GM23338 (cell line): ENCODE measurements around the gene MATN1. TPM values are rescaled to one million over a fixed set of nuclear protein-coding genes. Genes with fewer than 3 reads are reported as not detected.

Experiments used
- ATAC-seq: fragments of 200-7000 bp; cut with Tn5 transposase; 3 replicates; pipeline ENCODE4 v1.9.1; 2020
- DNase-seq: peaks from one replicate; pipeline ENCODE4 v3.0.0-alpha.2; 2015; ENCODE audit warnings: low spot score
- H2AFZ ChIP-seq: fragments of 200-600 bp; sonication (generic); 2 replicates; pipeline ENCODE4 v1.8.0; 2016; ENCODE audit warnings: antibody characterized with exemption, mild to moderate bottlenecking, moderate library complexity
- H3F3A ChIP-seq: fragments of 200-600 bp; sonication (generic); replicated peaks from 2 replicates; pipeline ENCODE4 v1.8.0; 2017; ENCODE audit warnings: antibody characterized with exemption, mixed run types, low read depth
- H3K27ac ChIP-seq: fragments of 200-600 bp; sonication (generic); 2 replicates; pipeline ENCODE4 v1.6.1; 2016; ENCODE audit warnings: low read depth
- H3K27me3 ChIP-seq: fragments of 200-600 bp; sonication (generic); 2 replicates; pipeline ENCODE4 v1.8.0; 2016; ENCODE audit warnings: mild to moderate bottlenecking, mixed run types, moderate library complexity; ENCODE audit not compliant: insufficient read depth
- H3K36me3 ChIP-seq: fragments of 200-600 bp; sonication (generic); 2 replicates; pipeline ENCODE4 v1.8.0; 2016; ENCODE audit warnings: mild to moderate bottlenecking; ENCODE audit not compliant: insufficient read depth
- H3K4me1 ChIP-seq: fragments of 200-600 bp; sonication (generic); 2 replicates; pipeline ENCODE4 v1.8.0; 2016; ENCODE audit warnings: mild to moderate bottlenecking, moderate library complexity; ENCODE audit not compliant: insufficient read depth
- H3K4me2 ChIP-seq: fragments of 200-600 bp; sonication (generic); 2 replicates; pipeline ENCODE4 v1.7.1; 2017; ENCODE audit warnings: mixed run types
- H3K4me3 ChIP-seq: fragments of 200-600 bp; sonication (generic); 2 replicates; pipeline ENCODE4 v1.6.1; 2016; ENCODE audit warnings: mixed run types
- H3K79me2 ChIP-seq: fragments of 200-600 bp; sonication (generic); replicated peaks from 2 replicates; pipeline ENCODE4 v1.8.0; 2017; ENCODE audit warnings: mild to moderate bottlenecking; ENCODE audit not compliant: insufficient read depth
- H3K9me2 ChIP-seq: fragments of 200-600 bp; sonication (generic); 2 replicates; pipeline ENCODE4 v1.8.0; 2017; ENCODE audit not compliant: insufficient read depth
- H4K20me1 ChIP-seq: fragments of 200-600 bp; sonication (generic); replicated peaks from 2 replicates; pipeline ENCODE4 v1.8.0; 2017; ENCODE audit warnings: mild to moderate bottlenecking; ENCODE audit not compliant: insufficient read depth
- H3K27ac Mint-ChIP-seq: 2 replicates; pipeline ENCODE4 v1.8.0; 2020; ENCODE audit warnings: inconsistent platforms, mild to moderate bottlenecking, moderate library complexity, mixed read lengths
- H3K27me3 Mint-ChIP-seq: 3 replicates; pipeline ENCODE4 v1.8.0; 2022; ENCODE audit warnings: low read depth, mild to moderate bottlenecking, moderate library complexity, mixed read lengths, inconsistent platforms; ENCODE audit not compliant: insufficient read depth, poor library complexity
- H3K36me3 Mint-ChIP-seq: 3 replicates; pipeline ENCODE4 v1.8.0; 2021; ENCODE audit warnings: low read depth, mild to moderate bottlenecking, inconsistent platforms, moderate library complexity, mixed read lengths
- H3K4me1 Mint-ChIP-seq: 3 replicates; pipeline ENCODE4 v1.8.0; 2020; ENCODE audit warnings: mild to moderate bottlenecking, inconsistent platforms, mixed read lengths
- H3K4me3 Mint-ChIP-seq: 3 replicates; pipeline ENCODE4 v1.8.0; 2021; ENCODE audit warnings: moderate library complexity, mild to moderate bottlenecking, inconsistent platforms, mixed read lengths
- H3K9me3 Mint-ChIP-seq: 3 replicates; pipeline ENCODE4 v1.8.0; 2020; ENCODE audit warnings: moderate library complexity, mild to moderate bottlenecking, inconsistent platforms, mixed read lengths
- CTCF ChIP-seq, 2 experiments: fragments of 200-600 bp in 1 of 2; sonication (generic) in 1 of 2; conservative IDR thresholded peaks; 2 replicates each; pipeline versions ENCODE4 v1.5.1 to v1.6.1; 2016 to 2017; ENCODE audit warnings: antibody characterized with exemption in 2 of 2, low read depth in 2 of 2, mild to moderate bottlenecking in 2 of 2, moderate library complexity in 1 of 2
- ETS1 ChIP-seq: IDR thresholded peaks from 2 replicates; pipeline ENCODE4 v1.6.1; 2016; ENCODE audit warnings: antibody characterized with exemption
- EZH2 ChIP-seq: fragments of 200-600 bp; sonication (generic); IDR thresholded peaks from one replicate; pipeline ENCODE4 v1.8.0; 2017; ENCODE audit warnings: antibody characterized with exemption, mild to moderate bottlenecking, low read depth; ENCODE audit not compliant: unreplicated experiment
- EZH2phosphoT487 ChIP-seq: fragments of 200-600 bp; sonication (generic); IDR thresholded peaks from one replicate; pipeline ENCODE4 v1.8.1; 2018; ENCODE audit warnings: antibody characterized with exemption; ENCODE audit not compliant: unreplicated experiment
- JUNB ChIP-seq: IDR thresholded peaks from one replicate; pipeline ENCODE4 v1.6.1; 2016; ENCODE audit warnings: antibody characterized with exemption; ENCODE audit not compliant: unreplicated experiment
- NANOG ChIP-seq: IDR thresholded peaks from 2 replicates; pipeline ENCODE4 v1.6.1; 2016; ENCODE audit warnings: antibody characterized with exemption, borderline replicate concordance
- POLR2AphosphoS5 ChIP-seq: IDR thresholded peaks from 2 replicates; pipeline ENCODE4 v1.6.1; 2016; ENCODE audit warnings: antibody characterized with exemption, low read depth
- REST ChIP-seq: IDR thresholded peaks from one replicate; pipeline ENCODE4 v1.6.1; 2018; ENCODE audit warnings: antibody characterized with exemption; ENCODE audit not compliant: unreplicated experiment
- STAT1 ChIP-seq: IDR thresholded peaks from one replicate; pipeline ENCODE4 v1.6.1; 2016; ENCODE audit warnings: antibody characterized with exemption; ENCODE audit not compliant: unreplicated experiment
- ZNF114 ChIP-seq: fragments of 250-450 bp; sonication (Bioruptor Pico); IDR thresholded peaks from 2 replicates; pipeline ENCODE4 v1.5.0; 2020; ENCODE audit warnings: mild to moderate bottlenecking, moderate library complexity
- ZNF331 ChIP-seq: fragments of 250-450 bp; sonication (Bioruptor Pico); IDR thresholded peaks from 2 replicates; pipeline ENCODE4 v1.5.0; 2020; ENCODE audit warnings: low read depth, mild to moderate bottlenecking, moderate library complexity
- ZNF462 ChIP-seq: fragments of 250-450 bp; sonication (Bioruptor Pico); IDR thresholded peaks from 2 replicates; pipeline ENCODE4 v1.5.0; 2020; ENCODE audit warnings: mild to moderate bottlenecking, moderate library complexity
- polyA plus RNA-seq: library from polyadenylated mRNA; unstranded; fragments of >200 nt; fragmentation: Nextera tagmentation; extraction: Ambion mirVana; gene quantifications from 2 replicates; pipeline ENCODE4 v1.2.1, GENCODE V29; 2016
- total RNA-seq: library from RNA; depleted of rRNA; stranded (reverse); fragments of >200 nt; shearing (Covaris generic); gene quantifications from 2 replicates; pipeline ENCODE4 v1.2.3, GENCODE V29; 2014

MATN1 gene
- total and polyA plus RNA-seq, 2 experiments from 2014 or later, result 0.08 to 0.31 TPM

DNA sequence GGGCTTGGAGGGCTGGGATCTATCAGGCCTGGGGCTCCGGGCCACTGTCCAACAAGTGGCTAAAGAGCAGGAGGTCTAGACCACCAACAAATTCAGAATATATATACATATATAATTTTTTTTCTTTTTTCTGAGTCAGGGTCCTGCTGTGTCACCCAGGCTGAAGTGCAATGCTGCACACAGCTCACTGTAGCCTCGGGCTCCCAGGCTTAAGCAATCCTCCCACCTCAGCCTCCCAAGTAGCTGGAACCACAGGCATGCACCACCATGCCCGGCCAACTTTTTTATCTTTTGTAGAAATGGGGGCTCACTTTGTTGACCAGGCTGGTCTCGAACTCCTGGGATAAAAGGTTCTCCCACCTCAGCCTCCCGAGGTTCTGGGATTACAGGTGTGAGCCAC, 41.0 kb upstream of the MATN1 start:
- Histone ChIP-seq H3K4me2 (no peak overlapping the region), H3K27me3 (no peaks in the 10 kb centered on the region), H3K27ac (no peak overlapping the region), H4K20me1 (no peaks in the 10 kb centered on the region), H3F3A (no peaks in the 10 kb centered on the region), H3K4me1 (peaks cover 8% of the 10 kb centered on the region; the same call in 1 of the 2 replicates), H3K36me3 (no peaks in the 10 kb centered on the region), H3K79me2 (no peaks in the 10 kb centered on the region), H2AFZ (no peak overlapping the region), H3K9me2 (no peaks in the 10 kb centered on the region), H3K4me3 (no peak overlapping the region)
- H3K36me3 Mint-ChIP-seq, result no peaks in the 10 kb centered on the region
- DNase-seq (no peak), ATAC-seq (no peak)
- TF ChIP-seq ZNF114 (CRISPR knock-in tag) (no peak), POLR2AphosphoS5 (no peak), REST (no peak), JUNB (no peak), EZH2 (no peak), ETS1 (no peak), STAT1 (no peak), CTCF (conservative IDR thresholded peaks at IDR 0.05; ENCODE audit: low read depth in 2 of 2) (no peak), ZNF462 (no peak), ZNF331 (CRISPR knock-in tag) (no peak), NANOG (no peak), EZH2phosphoT487 (no peak)
- no peak overlapping the region for H3K4me3 Mint-ChIP-seq
- no peak overlapping the region for H3K27ac Mint-ChIP-seq
- peaks cover 7% of the 10 kb centered on the region for H3K27me3 Mint-ChIP-seq
- H3K9me3 Mint-ChIP-seq, result no peaks in the 10 kb centered on the region
- peaks cover 8% of the 10 kb centered on the region for H3K4me1 Mint-ChIP-seq
